GM12865 (cell line): ENCODE data around the gene SPECC1L.

ENCODE experiments used
- DNase-seq: peaks from one replicate; pipeline ENCODE4 v3.0.0; 2010; ENCODE audit warnings: low read depth
- H3K4me3 ChIP-seq: 2 replicates; pipeline ENCODE4 v1.5.1; 2011; ENCODE audit warnings: mild to moderate bottlenecking, low read depth, low read length, control low read depth
- CTCF ChIP-seq: IDR thresholded peaks from 2 replicates; pipeline ENCODE4 v1.5.1; 2011; ENCODE audit warnings: low read length, control low read depth, low read depth, inconsistent platforms; ENCODE audit not compliant: insufficient read depth; ENCODE audit errors: missing control alignments

The SPECC1L gene

GRCh38 chr22:24418786-24419474 is 148.3 kb downstream of the SPECC1L start:
- no peak overlapping the region for H3K4me3 ChIP-seq
- no peak for DNase-seq
- TF ChIP-seq CTCF = no peak

GRCh38 chr22:24419475-24419850 is 148.8 kb downstream of the SPECC1L start:
- no peak overlapping the region for H3K4me3 ChIP-seq
- DNase-seq = no peak
- TF ChIP-seq CTCF = no peak

GRCh38 chr22:24420072-24420976 is 149.7 kb downstream of the SPECC1L start:
- H3K4me3 ChIP-seq = no peak overlapping the region
- no peak for DNase-seq
- no peak for TF ChIP-seq CTCF

- H3K4me3 ChIP-seq = no peak overlapping the region
- DNase-seq = no peak
- no peak for TF ChIP-seq CTCF
Observed at GRCh38 chr22:24420977-24421343, 150.3 kb downstream of the SPECC1L start.

- peak; percentile 16 for TF ChIP-seq CTCF
- peak; percentile 51 for DNase-seq
- no peak overlapping the region for H3K4me3 ChIP-seq
Observed at GRCh38 chr22:24421428-24421931, 150.8 kb downstream of the SPECC1L start.

DNA sequence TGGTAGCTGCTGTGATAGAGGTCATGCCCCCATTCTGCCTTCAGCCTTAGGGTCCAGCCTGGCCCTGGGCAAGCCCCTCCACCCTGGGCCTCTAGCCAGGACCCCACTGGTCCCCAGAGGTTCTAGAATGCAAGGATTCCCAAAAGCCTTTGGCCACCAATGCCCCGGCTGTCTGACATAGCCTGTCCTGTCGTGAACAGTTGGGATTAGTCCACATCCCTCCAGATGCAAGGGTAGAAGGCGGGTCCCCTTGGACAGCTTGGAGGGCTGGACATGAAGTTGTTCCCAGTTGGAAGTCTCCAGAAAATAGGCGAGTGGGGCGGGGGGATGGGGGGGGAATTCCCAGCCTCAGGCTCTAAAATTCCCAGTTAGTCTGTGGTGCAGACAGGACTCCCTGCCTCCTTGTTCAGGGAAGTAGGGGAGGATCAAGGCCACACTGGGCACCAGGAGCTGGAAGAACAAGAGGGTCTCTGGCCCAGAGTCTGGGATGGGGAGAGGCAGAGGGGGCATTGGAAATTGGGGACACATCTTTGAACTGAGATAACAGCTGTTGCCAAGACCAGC is 151.6 kb downstream of the SPECC1L start:
- no peak for DNase-seq
- no peak overlapping the region for H3K4me3 ChIP-seq
- TF ChIP-seq CTCF = no peak
